ENCODE measurements around the gene DYTN. TPM values are rescaled to one million over a fixed set of nuclear protein-coding genes. Genes with fewer than 3 reads are reported as not detected.

DYTN gene
- total RNA-seq, 1 experiment from 2014 or later, result not detected

DNA sequence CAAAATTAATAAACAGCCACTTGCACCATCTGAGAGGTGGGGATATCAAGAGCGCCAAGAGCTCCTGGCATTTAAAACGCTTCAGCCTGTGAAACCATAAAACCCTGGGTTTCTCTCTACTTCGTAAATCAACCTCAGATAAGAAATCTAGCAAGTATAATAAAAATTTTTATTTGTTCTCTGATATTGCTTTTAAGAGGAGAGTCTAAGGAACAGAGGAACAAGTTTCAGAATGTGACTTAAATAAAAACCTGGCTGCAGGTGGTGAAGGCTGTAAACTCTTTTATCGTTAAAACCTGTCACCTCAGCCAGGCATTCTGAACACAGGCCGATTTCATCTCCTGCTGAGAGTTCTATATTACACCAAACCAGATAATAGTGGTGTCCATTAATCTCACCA, 9.9 kb downstream of the DYTN start:
- in situ Hi-C loops (cut with HindIII; ENCODE audit: low pct_unique_long_range_greater_than_20kb, low sequenced_read_pairs), result no loop called here
- DNase-seq (ENCODE audit: low read depth), result no peak

DNA sequence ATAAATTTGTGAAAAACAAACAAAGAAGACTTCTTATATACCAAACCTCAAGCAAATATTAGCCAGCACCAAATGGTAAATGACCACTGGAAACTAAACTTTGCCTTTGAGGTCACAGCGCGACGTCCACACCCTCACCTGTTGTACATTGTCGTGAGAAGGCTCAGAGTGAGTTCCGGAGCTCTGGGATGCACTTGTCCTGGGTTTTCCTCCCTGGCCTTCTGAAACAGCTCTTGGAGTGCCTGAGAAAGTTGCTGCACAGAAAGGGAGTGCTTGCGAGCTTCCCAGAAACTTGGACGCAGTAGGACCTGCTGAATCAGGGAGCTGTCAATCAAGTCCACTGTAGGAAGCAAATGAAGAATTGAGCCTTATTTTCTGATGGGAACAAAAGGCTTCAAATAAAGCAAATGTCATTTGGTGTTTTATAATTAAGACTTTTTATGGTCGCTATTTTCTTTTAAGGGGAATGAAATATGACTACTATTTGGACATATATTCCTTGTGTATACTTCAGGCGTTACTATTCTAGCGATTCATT, 11.0 kb downstream of the DYTN start:
- in situ Hi-C loops (cut with HindIII; ENCODE audit: low pct_unique_long_range_greater_than_20kb, low sequenced_read_pairs), result no loop called here
- DNase-seq (ENCODE audit: low read depth), result no peak

DNA sequence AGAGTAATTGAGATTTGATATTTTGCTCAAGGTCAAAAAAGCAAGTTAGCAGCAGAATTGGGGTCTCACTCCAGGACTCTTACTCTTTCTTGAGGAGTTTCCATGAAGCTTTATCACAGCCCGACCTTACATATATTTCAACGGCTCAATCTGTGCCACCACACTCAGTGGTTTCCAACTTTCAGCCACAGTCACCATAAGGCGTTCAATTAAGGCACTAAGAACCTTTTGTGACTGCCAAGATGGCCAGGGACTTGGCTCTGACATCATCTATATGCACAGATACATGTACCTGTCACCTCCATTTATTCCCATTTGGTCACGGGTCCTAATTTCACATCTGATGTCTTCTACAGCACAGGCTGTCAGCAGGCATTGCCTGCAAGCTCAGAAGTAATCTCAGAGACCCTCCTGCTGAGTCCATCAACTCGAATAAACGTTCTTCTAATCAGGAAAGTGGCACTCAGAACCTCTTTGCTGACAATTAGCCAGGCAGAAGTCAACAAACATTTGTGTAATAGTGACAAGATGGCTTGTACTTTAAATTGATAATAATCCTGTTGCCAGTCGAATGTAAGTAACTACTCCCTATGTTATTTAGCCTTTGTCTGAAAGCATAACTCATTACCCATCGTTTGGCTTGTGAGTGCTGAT, 16.1 kb downstream of the DYTN start:
- no peak for DNase-seq (ENCODE audit: low read depth)
- in situ Hi-C loops (cut with HindIII; ENCODE audit: low pct_unique_long_range_greater_than_20kb, low sequenced_read_pairs), result no loop called here

GRCh38 chr2:206700156-206700555, 18.0 kb downstream of the DYTN start:
- no peak for DNase-seq (ENCODE audit: low read depth)
- in situ Hi-C loops (cut with HindIII; ENCODE audit: low pct_unique_long_range_greater_than_20kb, low sequenced_read_pairs), result no loop called here

GRCh38 chr2:206698811-206699210, 19.4 kb downstream of the DYTN start:
- no peak for DNase-seq (ENCODE audit: low read depth)
- in situ Hi-C loops (cut with HindIII; ENCODE audit: low pct_unique_long_range_greater_than_20kb, low sequenced_read_pairs), result no loop called here

DNA sequence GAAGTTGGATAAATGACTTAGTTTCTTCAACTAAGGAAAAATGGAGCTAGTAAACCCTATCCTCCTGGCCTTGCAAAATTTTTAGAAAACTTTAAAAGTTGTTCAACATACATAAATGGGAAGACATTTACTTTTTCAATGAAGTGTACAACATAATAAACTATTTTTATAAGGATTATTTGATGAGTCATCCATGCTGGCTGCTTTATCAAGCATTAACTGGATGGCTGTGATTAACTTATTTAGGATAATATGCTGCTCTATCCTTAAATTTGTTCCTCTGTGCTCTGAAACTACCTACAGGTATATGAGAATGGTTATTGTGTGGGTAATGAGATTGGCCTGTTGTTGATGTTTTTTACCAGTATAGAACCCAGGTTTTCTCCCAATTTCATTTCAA, 21.3 kb downstream of the DYTN start:
- no peak for DNase-seq (ENCODE audit: low read depth)
- in situ Hi-C loops (cut with HindIII; ENCODE audit: low pct_unique_long_range_greater_than_20kb, low sequenced_read_pairs), result no loop called here

- in situ Hi-C loops (cut with HindIII; ENCODE audit: low pct_unique_long_range_greater_than_20kb, low sequenced_read_pairs), result no loop called here
These were observed 24.6 kb downstream of the DYTN start for GRCh38 chr2:206693399-206694137.

GRCh38 chr2:206692971-206693370, 25.2 kb downstream of the DYTN start:
- in situ Hi-C loops (cut with HindIII; ENCODE audit: low pct_unique_long_range_greater_than_20kb, low sequenced_read_pairs), result no loop called here
- no peak for DNase-seq (ENCODE audit: low read depth)

More at GRCh38 chr2:206693399-206694137, 24.6 kb downstream of the DYTN start:
- peak; percentile 34 for DNase-seq (ENCODE audit: low read depth)

DNA sequence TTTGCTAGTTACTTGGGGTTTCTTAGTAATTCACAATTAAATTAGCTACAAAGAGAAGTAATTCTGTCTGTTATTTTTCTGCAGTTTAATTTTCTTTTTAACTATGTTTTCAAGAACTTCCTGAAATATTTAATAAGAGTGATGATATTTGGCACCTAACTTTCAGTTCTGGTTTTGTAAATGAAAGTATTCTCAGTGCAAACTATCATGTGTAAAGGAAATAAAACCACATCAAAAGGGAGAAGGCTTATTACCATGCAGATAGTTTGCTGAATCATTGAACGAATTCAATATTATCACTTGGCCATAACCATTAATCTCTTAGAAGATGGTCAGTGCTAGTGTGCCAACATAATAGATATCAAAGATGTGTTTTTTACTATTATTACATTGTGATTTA, 29.2 kb downstream of the DYTN start:
- in situ Hi-C loops (cut with HindIII; ENCODE audit: low pct_unique_long_range_greater_than_20kb, low sequenced_read_pairs), result no loop called here
- DNase-seq (ENCODE audit: low read depth), result no peak

DNA sequence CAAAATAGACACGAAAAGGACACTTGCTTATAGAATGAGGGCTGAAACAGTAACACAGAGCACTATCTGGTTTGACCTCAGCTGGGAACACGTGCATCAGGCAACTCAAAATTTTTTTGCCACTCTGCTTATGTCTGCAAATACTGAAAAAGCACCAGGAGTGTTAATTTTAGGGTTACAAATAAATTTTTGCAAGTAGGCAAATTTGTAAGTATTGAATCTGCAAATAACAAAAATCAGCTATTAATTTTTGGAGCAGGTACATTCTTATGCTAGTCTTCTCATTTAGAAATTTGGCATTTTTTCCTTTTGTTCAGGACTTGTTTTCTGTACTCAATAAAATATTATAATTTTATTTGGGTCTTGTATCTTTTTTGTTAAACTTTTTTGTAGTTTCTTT, 29.7 kb downstream of the DYTN start:
- DNase-seq (ENCODE audit: low read depth), result no peak
- in situ Hi-C loops (cut with HindIII; ENCODE audit: low pct_unique_long_range_greater_than_20kb, low sequenced_read_pairs), result no loop called here

DNA sequence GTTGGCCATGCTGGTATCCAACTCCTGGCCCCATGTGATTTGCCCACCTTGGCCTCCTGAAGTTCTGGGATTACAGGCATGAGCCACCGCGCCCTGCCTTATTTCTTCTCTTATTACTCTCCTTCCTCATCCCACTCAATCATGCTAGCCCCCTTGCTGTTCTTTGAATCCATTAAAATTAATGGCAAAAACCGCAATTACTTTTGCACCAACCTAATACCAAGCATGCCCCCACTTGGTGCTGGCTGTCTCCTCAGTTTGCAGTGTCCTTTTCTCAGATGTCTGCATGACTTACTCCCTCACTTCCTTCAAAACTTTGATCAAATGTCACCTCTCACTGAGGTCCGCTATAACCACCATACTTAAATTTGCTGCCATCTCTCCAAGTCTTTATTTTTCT, 34.6 kb downstream of the DYTN start:
- in situ Hi-C loops (cut with HindIII; ENCODE audit: low pct_unique_long_range_greater_than_20kb, low sequenced_read_pairs), result no loop called here

GRCh38 chr2:206670531-206671319, 47.5 kb downstream of the DYTN start:
- no peak for DNase-seq (ENCODE audit: low read depth)
- in situ Hi-C loops (cut with HindIII; ENCODE audit: low pct_unique_long_range_greater_than_20kb, low sequenced_read_pairs), result no loop called here

More for the DNA sequence above, 34.6 kb downstream of the DYTN start:
- DNase-seq (ENCODE audit: low read depth), result no peak

- no peak for DNase-seq (ENCODE audit: low read depth)
- in situ Hi-C loops (cut with HindIII; ENCODE audit: low pct_unique_long_range_greater_than_20kb, low sequenced_read_pairs), result no loop called here
These were observed 52.9 kb downstream of the DYTN start for GRCh38 chr2:206665251-206665650.

- in situ Hi-C loops (cut with HindIII; ENCODE audit: low pct_unique_long_range_greater_than_20kb, low sequenced_read_pairs), result no loop called here
- no peak for DNase-seq (ENCODE audit: low read depth)
These were observed 61.1 kb downstream of the DYTN start for GRCh38 chr2:206657087-206657486.

- no peak for DNase-seq (ENCODE audit: low read depth)
These were observed 70.2 kb downstream of the DYTN start for GRCh38 chr2:206647985-206648384.

DNA sequence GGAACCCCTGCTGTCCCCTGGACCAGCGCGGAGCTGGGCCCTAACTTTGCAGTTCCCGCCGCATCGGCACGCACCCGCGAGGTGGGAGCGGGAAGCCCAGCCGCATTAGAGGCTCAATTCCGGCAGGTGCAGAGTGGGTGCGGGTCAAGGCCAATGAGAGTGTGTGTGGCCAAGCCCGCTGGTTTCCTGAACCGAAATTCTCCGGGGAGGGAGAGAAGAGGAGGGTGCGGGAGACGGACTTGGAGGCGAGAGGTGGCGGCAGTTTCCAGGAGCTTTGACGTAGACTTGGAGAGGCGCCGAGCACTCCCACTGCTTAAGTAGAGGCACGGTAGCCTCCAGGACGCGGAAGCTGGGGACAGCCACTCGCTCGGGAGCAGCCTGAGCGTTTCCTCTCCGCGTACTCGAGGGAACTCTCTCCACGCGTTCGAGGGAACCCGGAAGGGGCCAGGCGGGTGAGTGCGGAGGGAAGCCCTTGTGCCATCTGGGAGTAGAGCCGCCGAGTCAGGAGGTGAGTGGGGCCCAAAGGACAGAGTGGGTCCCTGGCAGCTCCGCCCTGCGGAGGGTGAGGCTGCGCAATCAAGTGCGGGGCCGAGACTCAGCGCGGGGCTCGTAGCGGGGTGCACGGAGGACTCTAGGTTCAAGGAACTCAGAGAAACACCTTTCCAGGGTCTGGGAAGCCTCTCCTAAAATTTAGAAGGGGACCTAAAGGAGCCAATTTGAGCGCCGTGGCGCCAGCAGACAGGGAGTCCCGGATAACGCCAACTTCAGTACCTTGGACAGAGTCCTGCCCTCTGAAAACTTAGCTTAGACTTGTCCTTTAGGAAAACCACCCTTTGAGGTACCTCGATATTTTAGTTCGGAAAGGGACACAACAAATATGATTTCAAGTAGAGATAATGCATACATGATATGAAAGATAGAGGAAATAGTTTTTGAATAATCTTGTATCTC, 75.8 kb downstream of the DYTN start, which contains the start of gene FAM237A:
Gene FAM237A (plus strand): TSS at position 413 of the 951 bp plus-strand sequence. CDS start 1,750 bp downstream, outside the sequence.
- DNase-seq (ENCODE audit: low read depth), result peak; percentile 1
- in situ Hi-C loops (cut with HindIII; ENCODE audit: low pct_unique_long_range_greater_than_20kb, low sequenced_read_pairs), result no loop called here

More at GRCh38 chr2:206647985-206648384, 70.2 kb downstream of the DYTN start:
- in situ Hi-C loops (cut with HindIII; ENCODE audit: low pct_unique_long_range_greater_than_20kb, low sequenced_read_pairs), result no loop called here

DNA sequence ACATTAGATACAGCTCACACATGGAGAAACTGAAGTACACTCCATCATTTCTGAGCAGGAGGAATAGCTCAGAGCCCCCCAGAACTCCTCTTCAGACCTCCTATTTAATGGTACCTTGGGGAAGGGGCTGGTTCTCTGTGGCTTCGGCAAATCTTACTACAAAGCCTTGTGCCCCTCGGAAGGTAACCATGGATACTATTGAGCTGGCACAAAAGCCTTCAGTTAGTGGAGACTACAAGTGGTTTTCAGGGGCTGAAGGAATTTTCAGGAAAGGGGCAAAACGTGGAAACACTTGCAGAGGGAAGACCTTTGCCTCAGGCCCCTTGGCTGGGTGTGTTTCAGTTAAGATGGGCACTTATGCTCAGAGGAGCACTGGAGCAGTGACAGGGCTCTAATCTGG, 77.0 kb downstream of the DYTN start:
- DNase-seq (ENCODE audit: low read depth), result no peak
- in situ Hi-C loops (cut with HindIII; ENCODE audit: low pct_unique_long_range_greater_than_20kb, low sequenced_read_pairs), result no loop called here

GRCh38 chr2:206639636-206640035, 78.6 kb downstream of the DYTN start:
- in situ Hi-C loops (cut with HindIII; ENCODE audit: low pct_unique_long_range_greater_than_20kb, low sequenced_read_pairs), result no loop called here
- no peak for DNase-seq (ENCODE audit: low read depth)

Measured in Caki2 (cell line).